Mammary epithelial cell (primary cell): ENCODE data around the gene CAMTA1.

Experiments
- EZH2 ChIP-seq: IDR thresholded peaks from 2 replicates; pipeline ENCODE4 v1.6.1; 2012; ENCODE audit warnings: low read length, inconsistent platforms, borderline replicate concordance
- TF ChIP-seq, protein P1 (sequence below), 2 donors: IDR thresholded peaks in 1 of 2; conservative IDR thresholded peaks in 1 of 2; 2 replicates each; pipeline ENCODE4 v1.5.1; 2011 to 2012; ENCODE audit warnings: inconsistent platforms in 2 of 2, low read length in 2 of 2, mild to moderate bottlenecking in 2 of 2, control low read depth in 1 of 2, low read depth in 1 of 2; ENCODE audit not compliant: insufficient read depth in 1 of 2; ENCODE audit errors: extremely low read depth in 1 of 2

DNA sequence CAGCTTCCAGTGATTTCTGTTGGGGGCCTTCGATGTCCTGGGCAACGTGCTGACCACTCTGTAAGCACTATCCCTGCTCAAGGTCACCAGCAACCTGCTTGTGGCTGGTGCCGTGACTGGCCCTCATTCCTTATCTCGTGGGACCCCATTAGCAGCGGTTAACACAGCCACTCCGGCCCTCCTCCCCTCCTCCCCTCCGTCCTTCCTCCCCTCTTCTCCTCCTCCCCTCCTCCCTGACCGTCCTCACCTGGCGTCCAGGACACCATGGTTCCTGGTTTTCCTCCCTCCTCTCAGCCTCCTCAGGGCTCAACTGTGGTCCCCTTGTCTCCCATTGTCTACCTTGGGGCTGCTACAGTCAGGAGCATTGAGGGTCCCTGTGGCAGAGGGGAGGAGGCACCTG is 157.7 kb downstream of the CAMTA1 start:
- TF ChIP-seq, protein P1, sequence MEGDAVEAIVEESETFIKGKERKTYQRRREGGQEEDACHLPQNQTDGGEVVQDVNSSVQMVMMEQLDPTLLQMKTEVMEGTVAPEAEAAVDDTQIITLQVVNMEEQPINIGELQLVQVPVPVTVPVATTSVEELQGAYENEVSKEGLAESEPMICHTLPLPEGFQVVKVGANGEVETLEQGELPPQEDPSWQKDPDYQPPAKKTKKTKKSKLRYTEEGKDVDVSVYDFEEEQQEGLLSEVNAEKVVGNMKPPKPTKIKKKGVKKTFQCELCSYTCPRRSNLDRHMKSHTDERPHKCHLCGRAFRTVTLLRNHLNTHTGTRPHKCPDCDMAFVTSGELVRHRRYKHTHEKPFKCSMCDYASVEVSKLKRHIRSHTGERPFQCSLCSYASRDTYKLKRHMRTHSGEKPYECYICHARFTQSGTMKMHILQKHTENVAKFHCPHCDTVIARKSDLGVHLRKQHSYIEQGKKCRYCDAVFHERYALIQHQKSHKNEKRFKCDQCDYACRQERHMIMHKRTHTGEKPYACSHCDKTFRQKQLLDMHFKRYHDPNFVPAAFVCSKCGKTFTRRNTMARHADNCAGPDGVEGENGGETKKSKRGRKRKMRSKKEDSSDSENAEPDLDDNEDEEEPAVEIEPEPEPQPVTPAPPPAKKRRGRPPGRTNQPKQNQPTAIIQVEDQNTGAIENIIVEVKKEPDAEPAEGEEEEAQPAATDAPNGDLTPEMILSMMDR (conservative IDR thresholded peaks at IDR 0.05 in 1 of 2, IDR thresholded peaks at IDR 0.05 in 1 of 2; ENCODE audit: extremely low read depth in 1 of 2, insufficient read depth in 1 of 2, low read depth in 1 of 2, low read length in 2 of 2), result no peak
- no peak for TF ChIP-seq EZH2
